Suprapubic skin (tissue), 4 donors: ENCODE results near the gene ID1. TPM values are rescaled to one million over a fixed set of nuclear protein-coding genes. Genes with fewer than 3 reads are reported as not detected.

Experiments
- DNase-seq, 2 donors: peaks; one replicate each; pipeline ENCODE4 v3.0.0-alpha.2; 2019; ENCODE audit warnings: low spot score in 2 of 2
- H3K27ac ChIP-seq: fragments of 200-600 bp; sonication (generic); one replicate; pipeline ENCODE4 v1.5.1; 2019
- H3K27me3 ChIP-seq: fragments of 200-600 bp; sonication (generic); one replicate; pipeline ENCODE4 v1.5.1; 2019
- H3K36me3 ChIP-seq: fragments of 200-600 bp; sonication (generic); one replicate; pipeline ENCODE4 v1.5.1; 2019
- H3K4me1 ChIP-seq: fragments of 200-600 bp; sonication (generic); one replicate; pipeline ENCODE4 v1.5.1; 2019
- H3K4me3 ChIP-seq: fragments of 200-600 bp; sonication (generic); one replicate; pipeline ENCODE4 v1.5.1; 2019; ENCODE audit warnings: mild to moderate bottlenecking
- H3K9me3 ChIP-seq: fragments of 200-600 bp; sonication (generic); one replicate; pipeline ENCODE4 v1.5.1; 2019
- EP300 ChIP-seq: sonication (generic); formaldehyde crosslinking; IDR thresholded peaks from one replicate; pipeline ENCODE4 v1.6.1; 2017; ENCODE audit warnings: antibody characterized with exemption
- POLR2A ChIP-seq, 2 donors: fragments of 450-650 bp; IDR thresholded peaks; one replicate each; pipeline ENCODE4 v1.6.1; 2017; ENCODE audit warnings: antibody characterized with exemption in 2 of 2, mild to moderate bottlenecking in 2 of 2, moderate library complexity in 2 of 2
- POLR2AphosphoS5 ChIP-seq, 3 donors: sonication (generic); formaldehyde crosslinking; IDR thresholded peaks; one replicate each; pipeline ENCODE4 v1.6.1; 2017; ENCODE audit warnings: antibody characterized with exemption in 3 of 3
- WGBS: methylation state at CpG from one replicate; pipeline ENCODE4 v1.1.5; 2018; 5-methylcytosine and 5-hydroxymethylcytosine counted together
- total RNA-seq, 4 donors: library from RNA; depleted of rRNA; stranded (reverse); fragments of >200 nt; gene quantifications; one replicate each; pipeline ENCODE4 v1.1.0, GENCODE V29; 2016
- TF ChIP-seq, protein P1 (sequence below), 2 donors: fragments of 200-600 bp in 1 of 2; fragments of 450-650 bp in 1 of 2; sonication (generic) in 1 of 2; IDR thresholded peaks; one replicate each; pipeline ENCODE4 v1.5.1; 2016 to 2019; ENCODE audit warnings: antibody characterized with exemption in 2 of 2, mild to moderate bottlenecking in 1 of 2, moderate library complexity in 1 of 2

ID1 gene
- total RNA-seq, 4 donors from 2014 or later = 335 to 766 (median 507) TPM

DNA sequence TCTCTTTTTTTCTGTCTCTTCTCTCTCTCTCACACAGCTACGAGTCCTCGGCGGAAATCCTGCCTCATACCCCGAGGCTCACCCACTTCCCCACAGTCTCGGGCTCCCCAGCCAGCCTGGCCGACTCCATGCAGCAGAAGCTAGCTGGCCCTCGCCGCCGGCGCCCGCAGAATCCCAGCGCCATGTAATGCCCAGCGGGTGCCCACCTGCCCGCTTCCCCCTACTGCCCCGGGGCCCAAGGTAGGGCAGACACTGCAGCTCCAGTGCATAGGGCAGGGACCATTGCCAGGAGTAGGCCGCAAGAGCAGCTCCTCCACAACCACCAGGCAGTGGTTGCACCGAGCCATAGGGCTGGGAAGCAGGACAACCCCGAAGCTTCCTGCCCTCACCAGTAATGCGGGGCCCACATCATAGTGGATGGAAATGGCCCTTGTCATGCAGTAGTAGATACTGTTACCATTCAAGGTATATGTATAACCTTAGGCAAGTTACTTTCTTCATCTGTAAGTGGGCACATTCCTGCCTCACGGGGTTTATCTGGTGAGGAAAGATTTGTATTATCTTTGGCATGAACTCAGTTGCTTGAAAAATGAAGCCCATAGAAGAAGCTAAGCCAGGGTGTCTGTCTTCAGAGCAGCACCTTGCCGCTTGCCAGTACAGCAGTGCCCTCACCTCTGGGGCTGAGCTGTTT lies 36.9 kb upstream of the ID1 start:
- Histone ChIP-seq H3K27me3 (no peaks in the 10 kb centered on the region), H3K9me3 (no peaks in the 10 kb centered on the region), H3K4me3 (no peak overlapping the region), H3K4me1 (peaks cover 77% of the 10 kb centered on the region), H3K36me3 (peaks cover 46% of the 10 kb centered on the region), H3K27ac (peak overlapping the region; percentile 10)
- no peak for DNase-seq
- WGBS = 77% methylated on average over 21 of the region's 21 CpGs
- TF ChIP-seq, protein P1, sequence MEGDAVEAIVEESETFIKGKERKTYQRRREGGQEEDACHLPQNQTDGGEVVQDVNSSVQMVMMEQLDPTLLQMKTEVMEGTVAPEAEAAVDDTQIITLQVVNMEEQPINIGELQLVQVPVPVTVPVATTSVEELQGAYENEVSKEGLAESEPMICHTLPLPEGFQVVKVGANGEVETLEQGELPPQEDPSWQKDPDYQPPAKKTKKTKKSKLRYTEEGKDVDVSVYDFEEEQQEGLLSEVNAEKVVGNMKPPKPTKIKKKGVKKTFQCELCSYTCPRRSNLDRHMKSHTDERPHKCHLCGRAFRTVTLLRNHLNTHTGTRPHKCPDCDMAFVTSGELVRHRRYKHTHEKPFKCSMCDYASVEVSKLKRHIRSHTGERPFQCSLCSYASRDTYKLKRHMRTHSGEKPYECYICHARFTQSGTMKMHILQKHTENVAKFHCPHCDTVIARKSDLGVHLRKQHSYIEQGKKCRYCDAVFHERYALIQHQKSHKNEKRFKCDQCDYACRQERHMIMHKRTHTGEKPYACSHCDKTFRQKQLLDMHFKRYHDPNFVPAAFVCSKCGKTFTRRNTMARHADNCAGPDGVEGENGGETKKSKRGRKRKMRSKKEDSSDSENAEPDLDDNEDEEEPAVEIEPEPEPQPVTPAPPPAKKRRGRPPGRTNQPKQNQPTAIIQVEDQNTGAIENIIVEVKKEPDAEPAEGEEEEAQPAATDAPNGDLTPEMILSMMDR (IDR thresholded peaks at IDR 0.05) = no peak

DNA sequence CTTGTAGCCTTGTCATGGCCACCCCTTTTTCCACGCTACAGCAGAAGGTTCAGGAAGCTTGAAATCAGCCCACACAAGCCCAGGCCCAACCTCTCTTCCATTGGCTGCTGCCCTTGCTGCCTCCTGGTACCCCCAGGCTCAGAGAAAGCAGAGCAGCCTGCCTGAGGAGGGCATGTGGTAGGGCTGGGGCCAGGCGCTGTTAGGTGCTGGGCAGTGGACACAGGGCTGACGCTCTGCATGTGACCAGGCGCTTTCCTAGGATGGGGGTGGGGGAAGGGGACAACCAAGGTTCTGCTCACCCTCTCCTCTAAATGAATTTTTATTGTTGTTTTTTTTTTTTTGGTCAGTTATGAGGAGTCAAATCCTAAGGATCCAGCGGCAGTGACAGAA lies 36.3 kb upstream of the ID1 start:
- Histone ChIP-seq H3K4me1 (peaks cover 83% of the 10 kb centered on the region), H3K4me3 (no peak overlapping the region), H3K9me3 (no peaks in the 10 kb centered on the region), H3K36me3 (peaks cover 43% of the 10 kb centered on the region), H3K27me3 (no peaks in the 10 kb centered on the region), H3K27ac (peak overlapping the region; percentile 9)
- TF ChIP-seq, protein P1 (IDR thresholded peaks at IDR 0.05) = no peak
- TF ChIP-seq POLR2AphosphoS5 (IDR thresholded peaks at IDR 0.05) = no peak
- TF ChIP-seq POLR2A (IDR thresholded peaks at IDR 0.05) = no peak
- no peak for TF ChIP-seq EP300
- WGBS = 86% methylated on average over 5 of the region's 5 CpGs
- DNase-seq = no peak

DNA sequence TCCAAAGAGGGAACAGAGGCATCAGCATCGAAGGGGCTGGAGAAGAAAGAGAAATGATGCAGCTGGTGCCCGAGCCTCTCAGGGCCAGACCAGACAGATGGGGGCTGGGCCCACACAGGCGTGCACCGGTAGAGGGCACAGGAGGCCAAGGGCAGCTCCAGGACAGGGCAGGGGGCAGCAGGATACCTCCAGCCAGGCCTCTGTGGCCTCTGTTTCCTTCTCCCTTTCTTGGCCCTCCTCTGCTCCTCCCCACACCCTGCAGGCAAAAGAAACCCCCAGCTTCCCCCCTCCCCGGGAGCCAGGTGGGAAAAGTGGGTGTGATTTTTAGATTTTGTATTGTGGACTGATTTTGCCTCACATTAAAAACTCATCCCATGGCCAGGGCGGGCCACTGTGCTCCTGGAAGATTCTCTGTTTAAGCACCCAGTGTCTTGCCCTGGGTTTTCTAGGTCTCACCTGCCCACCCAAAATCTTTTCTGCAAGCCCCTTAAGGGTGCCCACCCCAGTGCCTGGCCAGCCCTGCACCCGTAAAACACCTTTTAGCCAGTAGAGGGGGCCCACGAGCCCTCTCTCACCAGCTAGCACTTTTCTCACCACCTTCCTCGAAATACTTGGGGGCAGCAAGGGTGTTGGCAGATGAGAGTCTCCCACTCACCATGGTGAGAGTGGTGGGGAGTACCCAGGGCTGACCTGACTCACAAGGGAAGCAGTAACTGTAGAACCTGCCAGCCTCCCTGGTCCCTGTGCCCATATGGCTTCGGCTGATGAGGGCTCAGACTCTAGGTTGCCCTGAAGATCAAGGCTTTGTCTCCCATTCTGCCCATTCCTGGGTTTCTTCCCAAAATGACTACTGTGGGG lies 35.7 kb upstream of the ID1 start:
- Histone ChIP-seq H3K4me3 (no peak overlapping the region), H3K27me3 (no peaks in the 10 kb centered on the region), H3K4me1 (peaks cover 88% of the 10 kb centered on the region), H3K36me3 (peaks cover 37% of the 10 kb centered on the region), H3K27ac (peak overlapping the region; percentile 70), H3K9me3 (no peaks in the 10 kb centered on the region)
- DNase-seq = no peak
- WGBS = 44% methylated on average over 9 of the region's 10 CpGs
- TF ChIP-seq, protein P1 (IDR thresholded peaks at IDR 0.05) = peak; percentile 55 to 79
- no peak for TF ChIP-seq POLR2AphosphoS5 (IDR thresholded peaks at IDR 0.05)

DNA sequence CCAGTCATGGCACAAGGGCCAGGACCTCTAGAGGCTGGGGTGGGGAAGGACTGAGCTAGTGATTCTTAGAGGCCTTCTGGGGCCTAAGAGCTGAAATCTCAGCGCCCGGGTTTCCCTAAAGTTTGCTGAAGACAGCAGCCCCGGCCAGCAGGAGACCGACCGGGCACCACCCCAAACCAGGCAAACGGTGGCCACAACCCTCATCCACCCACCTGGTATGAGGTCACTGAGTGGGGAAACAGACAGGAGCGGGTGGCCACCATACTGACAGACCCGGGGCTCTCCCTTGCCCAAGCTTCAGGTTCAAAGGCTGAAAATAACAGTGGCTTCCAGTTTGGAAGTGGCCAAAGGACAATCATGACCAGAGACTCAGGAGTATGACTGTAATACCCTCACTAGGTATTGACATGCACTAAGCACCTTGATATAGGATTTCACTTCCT lies 35.0 kb upstream of the ID1 start:
- Histone ChIP-seq H3K36me3 (peaks cover 33% of the 10 kb centered on the region), H3K9me3 (no peaks in the 10 kb centered on the region), H3K27me3 (no peaks in the 10 kb centered on the region), H3K4me1 (peaks cover 88% of the 10 kb centered on the region), H3K4me3 (no peak overlapping the region), H3K27ac (peak overlapping the region; percentile 70)
- TF ChIP-seq, protein P1 (IDR thresholded peaks at IDR 0.05) = no peak
- TF ChIP-seq POLR2AphosphoS5 (IDR thresholded peaks at IDR 0.05) (no peak), POLR2A (IDR thresholded peaks at IDR 0.05) (no peak), EP300 (no peak)
- DNase-seq = no peak
- 54% methylated on average over 6 of the region's 8 CpGs for WGBS
